EH (cell line): Measurements from ENCODE around the gene PTPRN2.
A peak's percentile ranks its signal among the peaks of the same experiment; 100 is the strongest.
"Not testable (repeated sequence)": the region's sequence is repeated elsewhere in the genome, so short reads cannot be mapped to it uniquely, and the experiment has no call there.

Experiments
- DNase-seq: peaks from one replicate; pipeline ENCODE4 v3.0.0-alpha.2; 2015; ENCODE audit warnings: low read depth

PTPRN2 gene

GRCh38 chr7:158175779-158176178 is 411.8 kb downstream of the PTPRN2 start:
- DNase-seq = no peak

- no peak for DNase-seq
These were observed 412.7 kb downstream of the PTPRN2 start for GRCh38 chr7:158174947-158175346.

GRCh38 chr7:158167373-158167772 is 420.2 kb downstream of the PTPRN2 start:
- no peak for DNase-seq

GRCh38 chr7:158166386-158167340 is 421.0 kb downstream of the PTPRN2 start:
- no peak for DNase-seq

GRCh38 chr7:158165711-158166110 is 421.9 kb downstream of the PTPRN2 start:
- no peak for DNase-seq

- no peak for DNase-seq
These were observed 423.2 kb downstream of the PTPRN2 start for GRCh38 chr7:158164101-158165095.

- no peak for DNase-seq
These were observed 426.4 kb downstream of the PTPRN2 start for GRCh38 chr7:158161194-158161593.

GRCh38 chr7:158160199-158160598 is 427.4 kb downstream of the PTPRN2 start:
- DNase-seq = no peak

GRCh38 chr7:158157460-158157859 is 430.2 kb downstream of the PTPRN2 start:
- no peak for DNase-seq

- peak; percentile 1 for DNase-seq
These were observed 436.4 kb downstream of the PTPRN2 start for GRCh38 chr7:158151273-158151672.

GRCh38 chr7:158150234-158150633 is 437.4 kb downstream of the PTPRN2 start:
- DNase-seq = no peak

GRCh38 chr7:158147431-158147830 is 440.2 kb downstream of the PTPRN2 start:
- DNase-seq = not testable (repeated sequence)

GRCh38 chr7:158145370-158145769 is 442.3 kb downstream of the PTPRN2 start:
- DNase-seq = no peak

- DNase-seq = no peak
These were observed 444.2 kb downstream of the PTPRN2 start for GRCh38 chr7:158143196-158144120.

GRCh38 chr7:158142657-158143056 is 445.0 kb downstream of the PTPRN2 start:
- no peak for DNase-seq

GRCh38 chr7:158141806-158142518 is 445.7 kb downstream of the PTPRN2 start:
- no peak for DNase-seq

- DNase-seq = no peak
These were observed 446.4 kb downstream of the PTPRN2 start for GRCh38 chr7:158141221-158141582.

GRCh38 chr7:158140538-158141220 is 446.9 kb downstream of the PTPRN2 start:
- DNase-seq = no peak

- DNase-seq = no peak
These were observed 448.1 kb downstream of the PTPRN2 start for GRCh38 chr7:158139499-158139898.

GRCh38 chr7:158138329-158138597 is 449.4 kb downstream of the PTPRN2 start:
- DNase-seq = no peak
